Activated CD4-positive, CD25-positive, alpha-beta regulatory T cell treated with anti-CD3 and anti-CD28 coated beads, Interleukin-2, amount 50 U/mL, for 24 hours (primary cell): ENCODE data around the gene C1orf226.

Source experiments
- ATAC-seq, 2 donors: fragments of 150-1000 bp; cut with Tn5 transposase; one replicate each; pipeline ENCODE4 v1.10.0; 2021; ENCODE audit warnings: mild to moderate bottlenecking in 1 of 2, moderate library complexity in 1 of 2

Gene C1orf226

GRCh38 chr1:162366671-162367070 lies 14.9 kb upstream of the C1orf226 start:
- ATAC-seq: no peak

- no peak for ATAC-seq
These were observed 14.5 kb upstream of the C1orf226 start for GRCh38 chr1:162367073-162367472.

GRCh38 chr1:162367772-162368171 lies 13.8 kb upstream of the C1orf226 start:
- no peak for ATAC-seq

GRCh38 chr1:162368451-162368850 lies 13.1 kb upstream of the C1orf226 start:
- no peak for ATAC-seq

- no peak for ATAC-seq
These were observed 12.0 kb upstream of the C1orf226 start for GRCh38 chr1:162369571-162369970.

GRCh38 chr1:162370161-162370560 lies 11.4 kb upstream of the C1orf226 start:
- no peak for ATAC-seq

- ATAC-seq: no peak
These were observed 10.8 kb upstream of the C1orf226 start for GRCh38 chr1:162370721-162371120.

- ATAC-seq: no peak
These were observed 9.9 kb upstream of the C1orf226 start for GRCh38 chr1:162371611-162372010.

GRCh38 chr1:162372159-162373071 lies 9.1 kb upstream of the C1orf226 start:
- no peak for ATAC-seq

GRCh38 chr1:162373072-162373427 lies 8.5 kb upstream of the C1orf226 start:
- ATAC-seq: no peak

- no peak for ATAC-seq
These were observed 7.8 kb upstream of the C1orf226 start for GRCh38 chr1:162373541-162374260.

GRCh38 chr1:162374406-162374805 lies 7.1 kb upstream of the C1orf226 start:
- no peak for ATAC-seq

- no peak for ATAC-seq
These were observed 6.1 kb upstream of the C1orf226 start for GRCh38 chr1:162375463-162375862.

- no peak for ATAC-seq
These were observed 4.8 kb upstream of the C1orf226 start, which contains the start of gene SPATA46 for GRCh38 chr1:162376691-162377090. Gene SPATA46 (minus strand): TSS chr1:162376854. CDS start chr1:162376790, 64 bp downstream.

- no peak for ATAC-seq
These were observed 1.3 kb upstream of the C1orf226 start for GRCh38 chr1:162380061-162380846.

- no peak for ATAC-seq
These were observed 618 bp downstream of the C1orf226 start for GRCh38 chr1:162381941-162382750.

- ATAC-seq: no peak
These were observed 1.6 kb downstream of the C1orf226 start for GRCh38 chr1:162383091-162383490.

- ATAC-seq: no peak
These were observed 2.0 kb downstream of the C1orf226 start for GRCh38 chr1:162383516-162383915.

- ATAC-seq: no peak
These were observed 2.6 kb downstream of the C1orf226 start for GRCh38 chr1:162384116-162384515.

GRCh38 chr1:162384601-162385279 lies 3.2 kb downstream of the C1orf226 start:
- no peak for ATAC-seq

GRCh38 chr1:162385280-162385623 lies 3.7 kb downstream of the C1orf226 start:
- no peak for ATAC-seq

- ATAC-seq: no peak
These were observed 4.2 kb downstream of the C1orf226 start for GRCh38 chr1:162385702-162386101.
